DMS 273 (cell line): ENCODE results near the gene C16orf89.
"Not testable (repeated sequence)": the region's sequence is repeated elsewhere in the genome, so short reads cannot be mapped to it uniquely, and the experiment has no call there.

Experiments
- DNase-seq: peaks from one replicate; lab custom pipeline; 2025; ENCODE audit not compliant: unreplicated experiment; lab: John Stamatoyannopoulos, UW

The C16orf89 gene

DNA sequence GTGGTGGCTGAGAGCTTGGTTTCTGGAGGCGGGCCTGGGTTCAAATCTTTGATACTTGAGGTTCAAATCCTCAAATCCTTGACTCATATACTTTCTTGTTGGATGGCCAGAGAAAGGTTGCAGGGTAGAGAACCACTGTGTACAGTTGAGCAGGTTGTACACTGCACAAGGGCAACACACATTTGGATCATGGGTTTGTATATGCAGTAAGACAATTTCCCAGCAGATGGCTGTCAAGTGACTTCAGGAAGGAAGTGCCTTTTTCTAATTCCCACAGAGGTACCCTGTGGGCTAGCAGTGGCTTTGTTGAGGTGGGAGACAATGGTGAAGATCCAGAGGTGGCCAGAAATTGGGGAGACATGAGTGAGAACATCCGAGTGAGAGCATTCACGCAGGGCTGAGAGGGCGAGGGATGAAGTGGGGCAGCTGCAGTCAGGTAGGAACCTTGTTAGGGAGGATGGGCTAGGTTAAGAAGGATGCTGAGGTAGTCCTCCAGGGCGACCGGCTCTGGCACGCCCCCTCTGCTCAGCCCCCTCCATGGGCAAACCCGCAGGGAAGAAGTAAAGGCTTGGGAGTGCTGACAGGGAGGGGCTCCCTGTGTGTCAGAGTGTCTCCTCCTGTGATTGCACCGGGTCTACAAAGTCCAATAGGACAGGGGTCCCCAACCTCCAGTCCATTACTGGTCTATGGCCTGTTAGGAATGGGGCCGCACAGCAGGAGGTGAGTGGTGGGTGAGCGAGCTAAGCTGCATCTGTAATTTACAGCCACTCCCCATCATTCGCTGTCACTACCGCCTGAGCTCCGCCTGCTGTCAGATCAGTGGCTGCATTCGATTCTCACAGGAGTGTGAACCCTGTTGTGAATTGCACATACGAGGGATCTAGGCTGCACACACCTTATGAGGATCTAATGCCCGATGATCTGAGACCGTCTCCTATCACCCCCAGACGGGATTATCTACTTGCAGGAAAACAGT, 2.7 kb downstream of the C16orf89 start:
- DNase-seq: peak; percentile 31

- no peak for DNase-seq
These were observed 3.7 kb downstream of the C16orf89 start for GRCh38 chr16:5062051-5062450.

DNA sequence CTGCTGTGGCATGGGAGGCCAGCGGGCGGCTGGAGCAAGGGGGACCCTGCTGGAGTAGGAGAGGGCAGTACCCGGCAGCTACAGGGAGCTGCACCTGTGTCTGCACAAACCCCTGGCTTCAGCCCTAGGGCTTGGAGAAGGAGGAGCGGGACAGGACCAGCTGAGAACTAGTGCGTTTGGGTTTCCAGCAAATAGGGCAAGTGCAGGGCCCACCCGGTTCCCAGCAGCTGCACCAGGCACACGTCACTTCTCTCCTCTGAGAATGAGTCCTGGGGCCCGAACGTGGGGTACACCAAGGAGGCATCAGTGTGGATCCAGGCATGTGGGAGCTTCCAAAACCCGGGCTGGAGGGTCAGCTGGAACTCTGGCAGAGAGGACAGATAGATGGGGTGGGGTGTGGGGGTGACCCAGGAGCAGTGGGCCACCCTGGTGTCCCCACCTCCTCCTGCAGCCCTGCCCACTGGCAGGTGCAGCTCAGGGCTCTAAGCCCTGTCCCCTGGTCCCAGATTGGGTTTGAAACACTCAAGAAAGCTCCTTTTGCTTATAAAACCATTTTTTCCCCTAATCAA, 5.6 kb downstream of the C16orf89 start:
- DNase-seq: no peak

GRCh38 chr16:5059386-5060072, 6.2 kb downstream of the C16orf89 start:
- DNase-seq: no peak

DNA sequence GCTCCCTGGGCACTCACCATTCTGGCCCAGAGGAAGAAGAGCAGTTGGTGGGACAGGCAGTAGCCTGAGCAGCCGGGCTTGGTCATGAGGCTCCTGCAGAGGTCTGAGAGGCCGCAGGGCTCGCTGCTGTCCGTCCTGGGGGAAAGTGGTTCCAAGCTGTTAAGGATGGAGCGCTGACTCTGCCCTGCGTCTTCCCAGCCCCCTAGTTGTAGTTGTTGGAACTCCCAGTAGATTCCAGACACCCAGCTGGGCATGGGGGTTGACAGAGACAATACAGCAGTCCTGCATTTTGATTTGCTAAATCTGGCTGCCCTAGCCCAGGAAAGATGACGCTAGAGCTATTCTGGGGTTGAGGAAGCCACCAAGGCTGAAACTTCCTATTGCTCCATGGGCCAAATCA, 7.3 kb downstream of the C16orf89 start:
- DNase-seq: peak; percentile 47

GRCh38 chr16:5056352-5056751, 9.4 kb downstream of the C16orf89 start:
- peak; percentile 77 for DNase-seq

- no peak for DNase-seq
These were observed 10.6 kb downstream of the C16orf89 start for GRCh38 chr16:5054876-5055865.

DNA sequence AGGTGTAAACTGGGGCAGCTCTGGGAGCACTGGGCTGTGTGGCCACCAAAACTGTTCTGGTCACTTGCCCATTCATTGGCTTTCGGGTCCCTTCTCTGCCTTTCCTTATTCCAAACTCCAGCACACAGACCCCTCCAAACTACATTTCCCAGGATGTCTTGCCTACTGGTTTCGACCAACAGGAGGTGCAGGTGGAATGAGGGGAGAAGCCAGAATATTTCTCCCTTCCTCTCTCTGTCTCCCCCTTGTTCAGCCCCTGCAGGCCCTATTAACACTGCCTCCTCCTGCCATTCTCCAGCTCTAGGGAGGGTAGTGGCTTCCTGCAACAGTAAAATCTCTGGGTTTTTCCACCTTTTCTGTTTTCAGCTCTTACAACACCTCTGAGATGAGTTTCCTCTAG, 18.8 kb downstream of the C16orf89 start:
- DNase-seq: no peak

- no peak for DNase-seq
These were observed 20.1 kb downstream of the C16orf89 start for GRCh38 chr16:5045499-5046115.

DNA sequence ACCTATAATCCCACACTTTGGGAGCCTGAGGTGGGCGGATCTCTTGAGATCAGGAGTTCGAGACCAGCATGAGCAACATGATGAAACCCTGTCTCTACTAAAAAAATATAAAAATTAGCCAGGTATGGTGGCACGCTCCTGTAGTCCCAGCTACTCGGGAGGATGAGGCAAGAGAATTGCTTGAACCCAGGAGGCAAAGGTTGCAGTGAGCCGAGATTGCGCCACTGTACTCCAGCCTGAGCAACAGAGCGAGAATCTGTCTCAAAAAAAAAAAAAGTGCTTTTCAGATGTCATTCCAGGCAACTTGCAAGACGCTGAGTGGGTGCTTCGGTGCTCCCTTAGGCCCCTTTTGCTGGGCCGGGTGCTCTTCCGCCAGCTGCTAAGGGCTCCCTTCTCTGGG, 21.2 kb downstream of the C16orf89 start:
- not testable (repeated sequence) for DNase-seq

GRCh38 chr16:5044011-5044540, 21.7 kb downstream of the C16orf89 start:
- no peak for DNase-seq

DNA sequence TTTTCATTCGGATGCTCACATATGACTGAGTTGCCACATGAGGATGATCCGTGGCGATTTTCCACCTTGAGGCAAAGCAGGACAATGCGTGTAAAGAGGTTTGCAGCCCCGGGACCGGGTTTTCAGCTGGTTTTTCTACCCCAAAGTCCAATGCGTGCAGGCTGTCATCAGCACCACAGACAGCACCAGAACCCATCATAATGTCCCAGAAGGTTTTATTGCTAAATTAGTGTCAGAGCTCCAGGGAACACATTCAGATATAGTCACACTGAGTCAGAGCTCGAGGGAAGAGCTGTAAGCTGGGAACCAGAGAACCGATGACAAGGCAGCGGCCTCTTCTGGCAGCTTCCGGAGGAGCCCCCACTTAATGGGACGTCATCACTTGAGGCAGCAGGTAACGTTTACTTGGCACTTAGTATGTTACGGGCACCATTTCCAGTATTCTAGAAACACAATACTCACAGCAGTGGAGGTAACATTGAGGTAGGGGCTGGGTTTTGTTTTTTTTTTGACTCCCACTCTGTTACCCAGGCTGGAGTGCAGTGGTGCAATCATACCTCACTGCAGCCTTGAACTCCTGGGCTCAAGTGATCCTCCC, 23.1 kb downstream of the C16orf89 start:
- peak; percentile 35 for DNase-seq

- DNase-seq: no peak
These were observed 24.1 kb downstream of the C16orf89 start for GRCh38 chr16:5041600-5042133.

- no peak for DNase-seq
These were observed 25.3 kb downstream of the C16orf89 start for GRCh38 chr16:5040451-5040850.

GRCh38 chr16:5036228-5037156, 29.3 kb downstream of the C16orf89 start:
- DNase-seq: no peak

DNA sequence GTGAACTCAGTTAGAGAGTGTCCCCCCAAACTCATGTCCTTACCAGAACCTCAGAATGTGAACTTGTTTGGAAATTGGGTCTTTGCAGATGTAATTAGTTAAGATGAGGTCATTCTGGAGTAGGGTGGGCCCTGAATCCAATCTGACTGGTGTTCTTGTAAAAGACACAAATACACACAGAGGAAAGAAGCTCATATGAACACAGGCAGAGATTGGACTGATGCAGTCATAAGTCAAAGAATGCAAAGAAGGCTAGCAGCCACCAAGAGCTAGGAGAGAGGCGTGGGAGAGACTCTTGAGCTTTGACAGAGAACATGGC, 29.9 kb downstream of the C16orf89 start:
- no peak for DNase-seq

- no peak for DNase-seq
These were observed 31.6 kb downstream of the C16orf89 start for GRCh38 chr16:5034167-5034523.
